HepG2 (cell line): ENCODE measurements around the gene TTF2. TPM values are rescaled to one million over a fixed set of nuclear protein-coding genes. Genes with fewer than 3 reads are reported as not detected.

Source experiments
- ATAC-seq: fragments of 200-7000 bp; cut with Tn5 transposase; 3 replicates; pipeline ENCODE4 v1.9.1; 2020; ENCODE audit warnings: mild to moderate bottlenecking, moderate library complexity
- BruUV-seq: library from RNA; stranded (reverse); fragments of 400-500 nt; replicated peaks from 2 replicates; lab custom pipeline; 2021; lab: Mats Ljungman, UMichigan
- CTCF ChIA-PET: fragments of 300-600 bp; formaldehyde crosslinking; extraction: SDS; loops from one replicate; lab custom pipeline; 2021; ENCODE audit warnings: low total read pairs, inconsistent platforms, low intra/inter-chr PET ratio; lab: Yijun Ruan, JAX
- POLR2A ChIA-PET: fragments of 350-600 bp; sonication (Branson Sonifier 250); formaldehyde crosslinking; loops from one replicate; lab custom pipeline; 2020; ENCODE audit warnings: antibody characterized with exemption, inconsistent platforms; lab: Yijun Ruan, JAX
- DNase-seq: peaks from one replicate; pipeline ENCODE4 v3.0.0-alpha.2; 2015; ENCODE audit warnings: low spot score
- FAIRE-seq: peaks from 3 replicates; lab custom pipeline; 2011; peaks lifted over from hg19 to GRCh38; lab: Jason Lieb, UNC
- H2AFZ ChIP-seq: one replicate; pipeline ENCODE4 v1.6.1; 2011; ENCODE audit warnings: low read length, inconsistent platforms
- H3K27ac ChIP-seq: fragments of 300-600 bp; 3 replicates; pipeline ENCODE4 v1.8.0; 2011; ENCODE audit warnings: mixed run types, mild to moderate bottlenecking, mixed read lengths, low read length, inconsistent platforms; ENCODE audit not compliant: insufficient read depth; ENCODE audit errors: extremely low read length
- H3K27me3 ChIP-seq, 2 experiments: fragments of 200-600 bp in 1 of 2; 2 replicates in 1 of 2; 3 replicates in 1 of 2; pipeline versions ENCODE4 v1.6.0 to v1.8.0; 2011; ENCODE audit warnings: low read length in 2 of 2, mild to moderate bottlenecking in 2 of 2, moderate library complexity in 2 of 2, inconsistent platforms in 1 of 2; ENCODE audit not compliant: insufficient read depth in 2 of 2, control insufficient read depth in 1 of 2
- H3K36me3 ChIP-seq, 2 experiments: fragments of 200-600 bp in 1 of 2; replicated peaks in 1 of 2; 2 replicates in 1 of 2; 3 replicates in 1 of 2; pipeline versions ENCODE4 v1.5.1 to v1.8.0; 2011; ENCODE audit warnings: low read length in 2 of 2, inconsistent platforms in 1 of 2; ENCODE audit not compliant: insufficient read depth in 2 of 2, control insufficient read depth in 1 of 2
- H3K4me1 ChIP-seq: 2 replicates; pipeline ENCODE4 v1.5.1; 2012; ENCODE audit warnings: low read length, inconsistent platforms; ENCODE audit not compliant: insufficient read depth
- H3K4me2 ChIP-seq: 2 replicates; pipeline ENCODE4 v1.6.0; 2011; ENCODE audit warnings: low read depth, low read length, inconsistent platforms
- H3K4me3 ChIP-seq, 3 experiments: fragments of 200-600 bp in 1 of 3; sonication (generic), shearing (Covaris generic) in 1 of 3; replicated peaks in 1 of 3; 2 replicates each; pipeline ENCODE4 v1.5.1; 2011 to 2016; ENCODE audit warnings: low read length in 3 of 3, inconsistent platforms in 2 of 3, low read depth in 2 of 3, mild to moderate bottlenecking in 2 of 3, control low read depth in 1 of 3, mixed read lengths in 1 of 3; ENCODE audit not compliant: insufficient read depth in 1 of 3
- H3K79me2 ChIP-seq: one replicate; pipeline ENCODE4 v1.6.1; 2011; ENCODE audit warnings: low read length, inconsistent platforms; ENCODE audit not compliant: insufficient read depth
- H3K9ac ChIP-seq: 2 replicates; pipeline ENCODE4 v1.6.0; 2011; ENCODE audit warnings: mild to moderate bottlenecking, low read depth, low read length, inconsistent platforms; ENCODE audit not compliant: insufficient read depth
- H3K9me3 ChIP-seq: 2 replicates; pipeline ENCODE4 v1.5.1; 2012; ENCODE audit warnings: mild to moderate bottlenecking, low read length
- H4K20me1 ChIP-seq: 2 replicates; pipeline ENCODE4 v1.6.0; 2011; ENCODE audit warnings: inconsistent platforms, mild to moderate bottlenecking, low read length, moderate library complexity; ENCODE audit not compliant: insufficient read depth
- EP300 ChIP-seq, 3 experiments: sonication (generic) in 1 of 3; formaldehyde crosslinking in 1 of 3; IDR thresholded peaks; 2 replicates each; pipeline versions ENCODE4 v1.5.1 to v1.6.1; 2011 to 2020; ENCODE audit warnings: low read depth in 2 of 3, low read length in 2 of 3, borderline replicate concordance in 1 of 3, improper control_type of control experiment in 1 of 3, mild to moderate bottlenecking in 1 of 3, missing genetic modification reagents in 1 of 3, moderate library complexity in 1 of 3
- FOXA3 ChIP-seq: IDR thresholded peaks from 2 replicates; pipeline ENCODE4 v1.6.1; 2016; ENCODE audit warnings: missing genetic modification reagents, missing compliant biosample characterization
- HBP1 ChIP-seq: IDR thresholded peaks from 2 replicates; pipeline ENCODE4 v1.6.1; 2016; ENCODE audit warnings: low read depth, control low read depth
- KDM5A ChIP-seq: fragments of 200-600 bp; sonication (generic); IDR thresholded peaks from 2 replicates; pipeline ENCODE4 v1.7.0; 2018; ENCODE audit warnings: antibody characterized with exemption, mild to moderate bottlenecking, low read length, borderline replicate concordance
- MYC ChIP-seq: sonication (generic); formaldehyde crosslinking; IDR thresholded peaks from 2 replicates; pipeline ENCODE4 v1.9.0; 2021; ENCODE audit warnings: missing genetic modification reagents, borderline replicate concordance
- NR3C1 ChIP-seq: sonication (generic); formaldehyde crosslinking; IDR thresholded peaks from 2 replicates; pipeline ENCODE4 v1.4.0; 2020; ENCODE audit warnings: missing genetic modification reagents
- SMARCC2 ChIP-seq: fragments of 450-650 bp; IDR thresholded peaks from 2 replicates; pipeline ENCODE4 v1.6.1; 2017; ENCODE audit warnings: antibody characterized with exemption, mild to moderate bottlenecking
- U2AF1 ChIP-seq: fragments of 200-400 bp; formaldehyde crosslinking; optimal IDR thresholded peaks from 2 replicates; pipeline ENCODE3; 2017; ENCODE audit warnings: mild to moderate bottlenecking, low read depth, low read length
- ZBTB39 ChIP-seq: sonication (generic); formaldehyde crosslinking; IDR thresholded peaks from 2 replicates; pipeline ENCODE4 v1.5.0; 2020; ENCODE audit warnings: missing genetic modification reagents
- ZNF430 ChIP-seq: sonication (generic); formaldehyde crosslinking; IDR thresholded peaks from 2 replicates; pipeline ENCODE4 v1.9.0; 2021; ENCODE audit warnings: mild to moderate bottlenecking, missing genetic modification reagents
- ZNF501 ChIP-seq: sonication (generic); formaldehyde crosslinking; IDR thresholded peaks from 2 replicates; pipeline ENCODE4 v1.5.1; 2020; ENCODE audit warnings: mild to moderate bottlenecking, moderate library complexity, missing genetic modification reagents
- ZNF775 ChIP-seq: sonication (generic); formaldehyde crosslinking; IDR thresholded peaks from 2 replicates; pipeline ENCODE4 v1.4.0; 2020; ENCODE audit warnings: missing genetic modification reagents, mild to moderate bottlenecking, moderate library complexity, borderline replicate concordance
- ZNF83 ChIP-seq: sonication (generic); formaldehyde crosslinking; IDR thresholded peaks from 2 replicates; pipeline ENCODE4 v1.4.0; 2020; ENCODE audit warnings: missing genetic modification reagents, mild to moderate bottlenecking, borderline replicate concordance
- WGBS: methylation state at CpG from one replicate; pipeline ENCODE4 v1.1.6; 2017; ENCODE audit warnings: low lambda C conversion rate; 5-methylcytosine and 5-hydroxymethylcytosine counted together
- in situ Hi-C: cut with HindIII; loops from 2 replicates; pipeline ENCODE4 v1.10.0; 2017; ENCODE audit warnings: low pct_unique_long_range_greater_than_20kb; ENCODE audit not compliant: extremely low pct_ligation_motif_present
- intact Hi-C: fragments of 100-400 bp; cut with micrococcal nuclease; formaldehyde crosslinking; loops from one replicate; pipeline ENCODE4 v1.10.0; 2022; ENCODE audit not compliant: unreplicated experiment
- polyA plus RNA-seq, 8 experiments: library from polyadenylated mRNA; depleted of rRNA in 3 of 8; stranded (reverse) in 7 of 8; unstranded in 1 of 8; fragments of >200 nt; fragmentation: Illumina TruSeq in 4 of 8; extraction: Trizol in 4 of 8; gene quantifications; 2 replicates each; pipeline versions ENCODE4 v1.2.1 to v1.2.3, GENCODE V29; 2011 to 2016; ENCODE audit warnings: low read depth in 4 of 8, missing spikeins in 1 of 8, mixed read lengths in 1 of 8; ENCODE audit not compliant: insufficient read depth in 1 of 8
- total RNA-seq, 5 experiments: library from RNA; depleted of rRNA; stranded (reverse); fragments of >200 nt; fragmentation: Illumina TruSeq; extraction: Trizol; gene quantifications; 2 replicates each; pipeline ENCODE4 v1.2.3, GENCODE V29; 2016; ENCODE audit warnings: low read depth in 1 of 5
- TF ChIP-seq, protein P1 (sequence below): IDR thresholded peaks from 2 replicates; pipeline ENCODE4 v1.6.1; 2016; ENCODE audit warnings: missing biosample characterization, missing genetic modification reagents, low read depth
- TF ChIP-seq, protein P2 (sequence below): sonication (generic); formaldehyde crosslinking; IDR thresholded peaks from 2 replicates; pipeline ENCODE4 v1.8.1; 2023; ENCODE audit warnings: mild to moderate bottlenecking, missing genetic modification reagents, borderline replicate concordance
- TF ChIP-seq, protein P3 (sequence below): sonication (generic); formaldehyde crosslinking; IDR thresholded peaks from 2 replicates; pipeline ENCODE4 v1.5.0; 2020; ENCODE audit warnings: missing genetic modification reagents, mild to moderate bottlenecking, borderline replicate concordance

TTF2 gene
- total and polyA plus RNA-seq, 2 of the 13 experiments (the other 11 are each of a cell fraction or from before 2014, with no cell fraction given): 12.8 to 48.9 TPM

DNA sequence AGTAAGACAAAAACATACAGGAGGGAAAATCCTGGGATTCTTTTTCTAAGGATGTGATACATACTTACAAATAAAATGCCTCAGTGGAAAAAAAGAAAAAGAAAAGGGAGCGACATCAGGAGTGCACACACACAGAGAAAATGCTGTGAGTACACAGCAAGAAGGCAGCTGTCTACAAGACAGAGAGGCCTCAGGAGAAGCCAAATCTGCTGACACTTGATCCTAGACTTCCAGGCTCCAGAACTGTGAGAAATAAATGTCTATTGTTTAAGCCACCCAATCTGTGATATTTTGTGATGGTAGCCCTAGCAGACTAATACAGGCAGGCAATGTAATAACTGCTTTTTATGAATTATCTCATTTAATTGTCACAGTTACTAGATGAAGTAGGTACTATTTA is 78.4 kb downstream of the TTF2 start:
- no peak overlapping the region for H3K27ac ChIP-seq
- DNase-seq (no peak), FAIRE-seq (no peak), ATAC-seq (no peak)
- H4K20me1 ChIP-seq: no peaks in the 10 kb centered on the region
- no peaks in the 10 kb centered on the region for H3K9me3 ChIP-seq
- ChIA-PET CTCF (no interaction called here), POLR2A (no interaction called here)
- H3K9ac ChIP-seq: no peak overlapping the region
- no TSS peak for BruUV-seq
- no peaks in the 10 kb centered on the region for H3K36me3 ChIP-seq
- no peak overlapping the region for H3K4me3 ChIP-seq
- H3K79me2 ChIP-seq: no peaks in the 10 kb centered on the region
- H3K4me1 ChIP-seq: no peaks in the 10 kb centered on the region
- in situ Hi-C loops (loop anchor here (25.0 kb wide), 1 partner anchor 149 kb away; no protein-coding TSS in a partner anchor), intact Hi-C loops (no loop called here)
- 44% methylated on average over 1 of the region's 1 CpG for WGBS
- no peaks in the 10 kb centered on the region for H3K27me3 ChIP-seq
- no peak overlapping the region for H3K4me2 ChIP-seq
- no peak overlapping the region for H2AFZ ChIP-seq
- TF ChIP-seq MYC (no peak), FOXA3 (CRISPR knock-in tag) (no peak), U2AF1 (no peak), HBP1 (no peak), EP300 (IDR thresholded peaks at IDR 0.05; ENCODE audit: low read depth in 2 of 2, low read length in 2 of 2) (no peak), EP300 (CRISPR knock-in tag; IDR thresholded peaks at IDR 0.05; ENCODE audit: borderline replicate concordance) (no peak), ZNF430 (no peak), ZNF83 (CRISPR knock-in tag) (no peak), NR3C1 (CRISPR knock-in tag) (no peak), SMARCC2 (no peak), ZNF775 (CRISPR knock-in tag) (no peak), ZNF501 (CRISPR knock-in tag) (no peak), KDM5A (no peak), ZBTB39 (no peak)
- TF ChIP-seq, protein P1, sequence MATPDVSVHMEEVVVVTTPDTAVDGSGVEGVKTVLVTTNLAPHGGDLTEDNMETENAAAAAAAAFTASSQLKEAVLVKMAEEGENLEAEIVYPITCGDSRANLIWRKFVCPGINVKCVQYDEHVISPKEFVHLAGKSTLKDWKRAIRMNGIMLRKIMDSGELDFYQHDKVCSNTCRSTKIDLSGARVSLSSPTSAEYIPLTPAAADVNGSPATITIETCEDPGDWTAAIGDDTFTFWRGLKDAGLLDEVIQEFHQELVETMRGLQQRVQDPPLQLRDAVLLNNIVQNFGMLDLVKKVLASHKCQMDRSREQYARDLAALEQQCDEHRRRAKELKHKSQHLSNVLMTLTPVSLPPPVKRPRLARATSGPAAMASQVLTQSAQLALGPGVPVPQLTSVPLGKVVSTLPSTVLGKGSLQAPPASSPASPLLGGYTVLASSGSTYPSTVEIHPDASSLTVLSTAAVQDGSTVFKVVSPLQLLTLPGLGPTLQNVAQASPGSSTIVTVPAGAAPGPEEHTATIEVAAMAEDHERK (CRISPR knock-in tag): no peak
- TF ChIP-seq, protein P2, sequence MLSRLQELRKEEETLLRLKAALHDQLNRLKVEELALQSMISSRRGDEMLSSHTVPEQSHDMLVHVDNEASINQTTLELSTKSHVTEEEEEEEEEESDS: no peak
- TF ChIP-seq, protein P3, sequence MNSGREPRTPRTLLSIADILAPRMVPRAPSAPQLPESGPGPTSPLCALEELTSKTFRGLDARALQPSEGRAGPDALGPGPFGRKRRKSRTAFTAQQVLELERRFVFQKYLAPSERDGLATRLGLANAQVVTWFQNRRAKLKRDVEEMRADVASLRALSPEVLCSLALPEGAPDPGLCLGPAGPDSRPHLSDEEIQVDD (CRISPR knock-in tag): no peak
